ENCODE results near the gene DYRK3.
"Not testable (repeated sequence)": the region's sequence is repeated elsewhere in the genome, so short reads cannot be mapped to it uniquely, and the experiment has no call there.

The DYRK3 gene

GRCh38 chr1:206631085-206631509 is 4.2 kb upstream of the DYRK3 start:
- DNase-seq (ENCODE audit: low read depth) = peak; percentile 85

- peak; percentile 96 for DNase-seq (ENCODE audit: low read depth)
Observed at GRCh38 chr1:206633708-206634121, 1.6 kb upstream of the DYRK3 start.

GRCh38 chr1:206634365-206635079 is 814 bp upstream of the DYRK3 start:
- peak; percentile 98 for DNase-seq (ENCODE audit: low read depth)

GRCh38 chr1:206635978-206636345 is 626 bp downstream of the DYRK3 start:
- peak; percentile 51 for DNase-seq (ENCODE audit: low read depth)

- DNase-seq (ENCODE audit: low read depth) = peak; percentile 23
Observed at GRCh38 chr1:206636671-206637070, 1.3 kb downstream of the DYRK3 start.

- DNase-seq (ENCODE audit: low read depth) = no peak
Observed at GRCh38 chr1:206637605-206638004, 2.3 kb downstream of the DYRK3 start.

GRCh38 chr1:206642074-206642473 is 6.7 kb downstream of the DYRK3 start:
- DNase-seq (ENCODE audit: low read depth) = not testable (repeated sequence)

GRCh38 chr1:206643118-206643698 is 7.9 kb downstream of the DYRK3 start:
- DNase-seq (ENCODE audit: low read depth) = no peak

GRCh38 chr1:206646504-206646903 is 11.2 kb downstream of the DYRK3 start:
- DNase-seq (ENCODE audit: low read depth) = no peak

GRCh38 chr1:206647224-206647623 is 11.9 kb downstream of the DYRK3 start:
- no peak for DNase-seq (ENCODE audit: low read depth)

- no peak for DNase-seq (ENCODE audit: low read depth)
Observed at GRCh38 chr1:206649261-206649921, 14.1 kb downstream of the DYRK3 start.

- no peak for DNase-seq (ENCODE audit: low read depth)
Observed at GRCh38 chr1:206651014-206651413, 15.7 kb downstream of the DYRK3 start.

GRCh38 chr1:206651958-206652890 is 16.9 kb downstream of the DYRK3 start:
- no peak for DNase-seq (ENCODE audit: low read depth)

- no peak for DNase-seq (ENCODE audit: low read depth)
Observed at GRCh38 chr1:206653715-206654459, 18.6 kb downstream of the DYRK3 start.

GRCh38 chr1:206654828-206655227 is 19.5 kb downstream of the DYRK3 start:
- no peak for DNase-seq (ENCODE audit: low read depth)

- DNase-seq (ENCODE audit: low read depth) = no peak
Observed at GRCh38 chr1:206655471-206655882, 20.1 kb downstream of the DYRK3 start.

GRCh38 chr1:206656936-206657335 is 21.6 kb downstream of the DYRK3 start:
- no peak for DNase-seq (ENCODE audit: low read depth)

- no peak for DNase-seq (ENCODE audit: low read depth)
Observed at GRCh38 chr1:206657751-206658150, 22.4 kb downstream of the DYRK3 start.

GRCh38 chr1:206658264-206658980 is 23.1 kb downstream of the DYRK3 start:
- peak; percentile 40 for DNase-seq (ENCODE audit: low read depth)

GRCh38 chr1:206658981-206659273 is 23.6 kb downstream of the DYRK3 start:
- DNase-seq (ENCODE audit: low read depth) = no peak

- no peak for DNase-seq (ENCODE audit: low read depth)
Observed at GRCh38 chr1:206660136-206660535, 24.8 kb downstream of the DYRK3 start.
